WTC11 (cell line): ENCODE results near the gene EMX2. TPM values are rescaled to one million over a fixed set of nuclear protein-coding genes. Genes with fewer than 3 reads are reported as not detected.

ENCODE experiments used
- ATAC-seq: fragments of 200-7000 bp; cut with Tn5 transposase; 2 replicates; pipeline ENCODE4 v1.10.0; 2021; ENCODE audit warnings: mild to moderate bottlenecking, moderate library complexity
- CTCF ChIA-PET: fragments of 300-600 bp; sonication (Branson Sonifier 250); formaldehyde crosslinking; loops from one replicate; lab custom pipeline; 2021; ENCODE audit warnings: antibody characterized with exemption; lab: Charles Lee
- POLR2A ChIA-PET: fragments of 350-600 bp; sonication (Branson Sonifier 250); formaldehyde crosslinking; loops from one replicate; lab custom pipeline; 2021; ENCODE audit warnings: antibody characterized with exemption; lab: Charles Lee
- DNase-seq: peaks from one replicate; pipeline ENCODE4 v3.0.0; 2021; ENCODE audit warnings: low spot score
- H3K27ac Mint-ChIP-seq: 2 replicates; pipeline ENCODE4 v1.8.0; 2021; ENCODE audit warnings: mixed read lengths
- H3K27me3 Mint-ChIP-seq: 2 replicates; pipeline ENCODE4 v1.8.0; 2021; ENCODE audit warnings: low read depth, mild to moderate bottlenecking, moderate library complexity, mixed read lengths
- H3K36me3 Mint-ChIP-seq: 2 replicates; pipeline ENCODE4 v1.8.0; 2021; ENCODE audit warnings: mixed read lengths
- H3K4me1 Mint-ChIP-seq: 2 replicates; pipeline ENCODE4 v1.8.0; 2022; ENCODE audit warnings: mixed read lengths
- H3K4me3 Mint-ChIP-seq: 2 replicates; pipeline ENCODE4 v1.8.0; 2021; ENCODE audit warnings: mild to moderate bottlenecking, moderate library complexity, mixed read lengths
- H3K9me3 Mint-ChIP-seq: 2 replicates; pipeline ENCODE4 v1.8.0; 2021; ENCODE audit warnings: mixed read lengths
- ATF1 ChIP-seq: sonication (generic); formaldehyde crosslinking; IDR thresholded peaks from 2 replicates; pipeline ENCODE4 v1.8.1; 2023; ENCODE audit warnings: mild to moderate bottlenecking, moderate library complexity, missing genetic modification reagents
- CBFB ChIP-seq: sonication (generic); formaldehyde crosslinking; IDR thresholded peaks from 2 replicates; pipeline ENCODE4 v1.8.1; 2022; ENCODE audit warnings: mild to moderate bottlenecking, low read depth, missing genetic modification reagents
- E2F1 ChIP-seq: sonication (generic); formaldehyde crosslinking; IDR thresholded peaks from 2 replicates; pipeline ENCODE4 v1.8.0; 2022; ENCODE audit warnings: mild to moderate bottlenecking, missing genetic modification reagents
- ERG ChIP-seq: fragments of 250-450 bp; sonication (Bioruptor Pico); IDR thresholded peaks from 2 replicates; pipeline ENCODE4 v1.8.0; 2021; ENCODE audit warnings: mild to moderate bottlenecking
- GRHL2 ChIP-seq: fragments of 250-450 bp; sonication (Bioruptor Pico); IDR thresholded peaks from 2 replicates; pipeline ENCODE4 v1.8.0; 2022; ENCODE audit warnings: mild to moderate bottlenecking, moderate library complexity; ENCODE audit not compliant: insufficient replicate concordance, severe bottlenecking
- IRF2 ChIP-seq: sonication (generic); formaldehyde crosslinking; IDR thresholded peaks from 2 replicates; pipeline ENCODE4 v1.8.0; 2022; ENCODE audit warnings: low read depth, missing genetic modification reagents, borderline replicate concordance
- NFYB ChIP-seq: sonication (generic); formaldehyde crosslinking; conservative IDR thresholded peaks from 2 replicates; pipeline ENCODE4 v1.8.0; 2022; ENCODE audit warnings: low read depth, missing genetic modification reagents
- SMAD4 ChIP-seq: sonication (generic); formaldehyde crosslinking; IDR thresholded peaks from 2 replicates; pipeline ENCODE4 v1.8.0; 2022; ENCODE audit warnings: mild to moderate bottlenecking, missing genetic modification reagents
- ZNF121 ChIP-seq: sonication (generic); formaldehyde crosslinking; IDR thresholded peaks from 2 replicates; pipeline ENCODE4 v1.8.0; 2023; ENCODE audit warnings: missing genetic modification reagents
- ZNF317 ChIP-seq: sonication (generic); formaldehyde crosslinking; IDR thresholded peaks from 2 replicates; pipeline ENCODE4 v1.8.1; 2023; ENCODE audit warnings: low read depth, mild to moderate bottlenecking, moderate library complexity, missing genetic modification reagents, borderline replicate concordance
- ZNF396 ChIP-seq: fragments of 250-450 bp; sonication (Bioruptor Pico); IDR thresholded peaks from 2 replicates; pipeline ENCODE4 v1.8.0; 2021; ENCODE audit warnings: mild to moderate bottlenecking, moderate library complexity, borderline replicate concordance
- ZNF416 ChIP-seq: fragments of 250-450 bp; sonication (Bioruptor Pico); IDR thresholded peaks from 2 replicates; pipeline ENCODE4 v1.9.0; 2021; ENCODE audit warnings: mild to moderate bottlenecking, inconsistent platforms
- ZNF423 ChIP-seq: fragments of 250-450 bp; sonication (Bioruptor Pico); IDR thresholded peaks from 2 replicates; pipeline ENCODE4 v2.1.2; 2022; ENCODE audit warnings: mild to moderate bottlenecking, moderate library complexity
- ZNF512 ChIP-seq: sonication (generic); formaldehyde crosslinking; IDR thresholded peaks from 2 replicates; pipeline ENCODE4 v1.8.1; 2022; ENCODE audit warnings: missing genetic modification reagents, borderline replicate concordance
- ZNF671 ChIP-seq: fragments of 250-450 bp; sonication (Bioruptor Pico); IDR thresholded peaks from 2 replicates; pipeline ENCODE4 v1.8.0; 2021; ENCODE audit warnings: mild to moderate bottlenecking
- total RNA-seq: library from RNA; stranded (reverse); gene quantifications from 3 replicates; pipeline ENCODE4 v1.2.3, GENCODE V29; 2021
- TF ChIP-seq, protein P1 (sequence below): sonication (generic); formaldehyde crosslinking; IDR thresholded peaks from 2 replicates; pipeline ENCODE4 v1.8.0; 2023; ENCODE audit warnings: missing genetic modification reagents, mild to moderate bottlenecking, borderline replicate concordance
- TF ChIP-seq, protein P2 (sequence below): fragments of 200-600 bp; IDR thresholded peaks from 2 replicates; pipeline ENCODE4 v1.8.0; 2022; ENCODE audit warnings: antibody characterized with exemption
- TF ChIP-seq, protein P3 (sequence below): fragments of 250-450 bp; sonication (Bioruptor Pico); IDR thresholded peaks from 2 replicates; pipeline ENCODE4 v2.1.2; 2022; ENCODE audit warnings: mild to moderate bottlenecking, moderate library complexity

Gene EMX2
- total RNA-seq, 1 experiment from 2014 or later, result not detected

GRCh38 chr10:117550599-117551329 is 8.2 kb downstream of the EMX2 start:
- Mint-ChIP-seq H3K27me3 (peaks cover 100% of the 10 kb centered on the region), H3K36me3 (no peaks in the 10 kb centered on the region), H3K9me3 (no peaks in the 10 kb centered on the region), H3K27ac (no peak overlapping the region), H3K4me1 (peaks cover 60% of the 10 kb centered on the region), H3K4me3 (no peak overlapping the region)
- ATAC-seq (no peak), DNase-seq (no peak)
- no peak for TF ChIP-seq ZNF671 (CRISPR knock-in tag)
- TF ChIP-seq ERG (CRISPR knock-in tag), result no peak
- TF ChIP-seq ATF1 (CRISPR knock-in tag), result no peak
- no peak for TF ChIP-seq ZNF423 (CRISPR knock-in tag)
- TF ChIP-seq, protein P1, sequence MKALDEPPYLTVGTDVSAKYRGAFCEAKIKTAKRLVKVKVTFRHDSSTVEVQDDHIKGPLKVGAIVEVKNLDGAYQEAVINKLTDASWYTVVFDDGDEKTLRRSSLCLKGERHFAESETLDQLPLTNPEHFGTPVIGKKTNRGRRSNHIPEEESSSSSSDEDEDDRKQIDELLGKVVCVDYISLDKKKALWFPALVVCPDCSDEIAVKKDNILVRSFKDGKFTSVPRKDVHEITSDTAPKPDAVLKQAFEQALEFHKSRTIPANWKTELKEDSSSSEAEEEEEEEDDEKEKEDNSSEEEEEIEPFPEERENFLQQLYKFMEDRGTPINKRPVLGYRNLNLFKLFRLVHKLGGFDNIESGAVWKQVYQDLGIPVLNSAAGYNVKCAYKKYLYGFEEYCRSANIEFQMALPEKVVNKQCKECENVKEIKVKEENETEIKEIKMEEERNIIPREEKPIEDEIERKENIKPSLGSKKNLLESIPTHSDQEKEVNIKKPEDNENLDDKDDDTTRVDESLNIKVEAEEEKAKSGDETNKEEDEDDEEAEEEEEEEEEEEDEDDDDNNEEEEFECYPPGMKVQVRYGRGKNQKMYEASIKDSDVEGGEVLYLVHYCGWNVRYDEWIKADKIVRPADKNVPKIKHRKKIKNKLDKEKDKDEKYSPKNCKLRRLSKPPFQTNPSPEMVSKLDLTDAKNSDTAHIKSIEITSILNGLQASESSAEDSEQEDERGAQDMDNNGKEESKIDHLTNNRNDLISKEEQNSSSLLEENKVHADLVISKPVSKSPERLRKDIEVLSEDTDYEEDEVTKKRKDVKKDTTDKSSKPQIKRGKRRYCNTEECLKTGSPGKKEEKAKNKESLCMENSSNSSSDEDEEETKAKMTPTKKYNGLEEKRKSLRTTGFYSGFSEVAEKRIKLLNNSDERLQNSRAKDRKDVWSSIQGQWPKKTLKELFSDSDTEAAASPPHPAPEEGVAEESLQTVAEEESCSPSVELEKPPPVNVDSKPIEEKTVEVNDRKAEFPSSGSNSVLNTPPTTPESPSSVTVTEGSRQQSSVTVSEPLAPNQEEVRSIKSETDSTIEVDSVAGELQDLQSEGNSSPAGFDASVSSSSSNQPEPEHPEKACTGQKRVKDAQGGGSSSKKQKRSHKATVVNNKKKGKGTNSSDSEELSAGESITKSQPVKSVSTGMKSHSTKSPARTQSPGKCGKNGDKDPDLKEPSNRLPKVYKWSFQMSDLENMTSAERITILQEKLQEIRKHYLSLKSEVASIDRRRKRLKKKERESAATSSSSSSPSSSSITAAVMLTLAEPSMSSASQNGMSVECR, result no peak
- no peak for TF ChIP-seq ZNF396 (CRISPR knock-in tag)
- TF ChIP-seq SMAD4 (CRISPR knock-in tag), result no peak
- TF ChIP-seq ZNF512 (CRISPR knock-in tag), result no peak
- no peak for TF ChIP-seq GRHL2 (CRISPR knock-in tag)
- no peak for TF ChIP-seq NFYB (CRISPR knock-in tag)
- TF ChIP-seq IRF2 (CRISPR knock-in tag), result no peak
- TF ChIP-seq E2F1 (CRISPR knock-in tag), result no peak
- ChIA-PET CTCF (interaction anchor here (3.1 kb wide), 1 partner anchor 14 kb away, joined by 13 read pairs; no protein-coding TSS in a partner anchor), POLR2A (no interaction called here)

GRCh38 chr10:117551330-117552155 is 9.0 kb downstream of the EMX2 start:
- Mint-ChIP-seq H3K27ac (no peak overlapping the region), H3K27me3 (peaks cover 100% of the 10 kb centered on the region)
- TF ChIP-seq ZNF317 (CRISPR knock-in tag) (no peak), ZNF416 (CRISPR knock-in tag) (no peak), CBFB (no peak), E2F1 (CRISPR knock-in tag) (no peak), ZNF121 (CRISPR knock-in tag) (no peak)
- TF ChIP-seq, protein P2, sequence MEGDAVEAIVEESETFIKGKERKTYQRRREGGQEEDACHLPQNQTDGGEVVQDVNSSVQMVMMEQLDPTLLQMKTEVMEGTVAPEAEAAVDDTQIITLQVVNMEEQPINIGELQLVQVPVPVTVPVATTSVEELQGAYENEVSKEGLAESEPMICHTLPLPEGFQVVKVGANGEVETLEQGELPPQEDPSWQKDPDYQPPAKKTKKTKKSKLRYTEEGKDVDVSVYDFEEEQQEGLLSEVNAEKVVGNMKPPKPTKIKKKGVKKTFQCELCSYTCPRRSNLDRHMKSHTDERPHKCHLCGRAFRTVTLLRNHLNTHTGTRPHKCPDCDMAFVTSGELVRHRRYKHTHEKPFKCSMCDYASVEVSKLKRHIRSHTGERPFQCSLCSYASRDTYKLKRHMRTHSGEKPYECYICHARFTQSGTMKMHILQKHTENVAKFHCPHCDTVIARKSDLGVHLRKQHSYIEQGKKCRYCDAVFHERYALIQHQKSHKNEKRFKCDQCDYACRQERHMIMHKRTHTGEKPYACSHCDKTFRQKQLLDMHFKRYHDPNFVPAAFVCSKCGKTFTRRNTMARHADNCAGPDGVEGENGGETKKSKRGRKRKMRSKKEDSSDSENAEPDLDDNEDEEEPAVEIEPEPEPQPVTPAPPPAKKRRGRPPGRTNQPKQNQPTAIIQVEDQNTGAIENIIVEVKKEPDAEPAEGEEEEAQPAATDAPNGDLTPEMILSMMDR, result no peak
- TF ChIP-seq, protein P3, sequence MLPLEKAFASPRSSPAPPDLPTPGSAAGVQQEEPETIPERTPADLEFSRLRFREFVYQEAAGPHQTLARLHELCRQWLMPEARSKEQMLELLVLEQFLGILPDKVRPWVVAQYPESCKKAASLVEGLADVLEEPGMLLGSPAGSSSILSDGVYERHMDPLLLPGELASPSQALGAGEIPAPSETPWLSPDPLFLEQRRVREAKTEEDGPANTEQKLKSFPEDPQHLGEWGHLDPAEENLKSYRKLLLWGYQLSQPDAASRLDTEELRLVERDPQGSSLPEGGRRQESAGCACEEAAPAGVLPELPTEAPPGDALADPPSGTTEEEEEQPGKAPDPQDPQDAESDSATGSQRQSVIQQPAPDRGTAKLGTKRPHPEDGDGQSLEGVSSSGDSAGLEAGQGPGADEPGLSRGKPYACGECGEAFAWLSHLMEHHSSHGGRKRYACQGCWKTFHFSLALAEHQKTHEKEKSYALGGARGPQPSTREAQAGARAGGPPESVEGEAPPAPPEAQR, result no peak

More at GRCh38 chr10:117551330-117552155, 9.0 kb downstream of the EMX2 start:
- CTCF ChIA-PET, result interaction anchor here (1.0 to 3.1 kb wide), 3 partner anchors 13 to 55 kb away, joined by 3 to 13 read pairs (median 4); no protein-coding TSS in a partner anchor
- Mint-ChIP-seq H3K4me1 (peaks cover 52% of the 10 kb centered on the region), H3K9me3 (no peaks in the 10 kb centered on the region), H3K4me3 (peak overlapping the region; percentile 51), H3K36me3 (no peaks in the 10 kb centered on the region)
- no peak for DNase-seq
- POLR2A ChIA-PET, result interaction anchor here (1.1 kb wide), 1 partner anchor 17 kb away, joined by 3 read pairs; no protein-coding TSS in a partner anchor
- no peak for ATAC-seq
